Fibroblast of villous mesenchyme (primary cell): ENCODE data around the gene SRC. TPM values are rescaled to one million over a fixed set of nuclear protein-coding genes. Genes with fewer than 3 reads are reported as not detected.
"Not testable (repeated sequence)": the region's sequence is repeated elsewhere in the genome, so short reads cannot be mapped to it uniquely, and the experiment has no call there.

Experiments used
- DNase-seq: peaks from one replicate; pipeline ENCODE4 v3.0.0-alpha.2; 2010; ENCODE audit warnings: low read depth
- H3K4me3 ChIP-seq: 2 replicates; pipeline ENCODE4 v1.5.1; 2011; ENCODE audit warnings: low read depth, mild to moderate bottlenecking, low read length
- total RNA-seq: library from RNA; depleted of rRNA; stranded (reverse); fragments of >200 nt; gene quantifications from 2 replicates; pipeline ENCODE4 v1.2.3, GENCODE V29; 2012
- TF ChIP-seq, protein P1 (sequence below): IDR thresholded peaks from 2 replicates; pipeline ENCODE4 v1.5.1; 2012; ENCODE audit warnings: low read depth, mild to moderate bottlenecking, low read length; ENCODE audit not compliant: insufficient read depth

Gene SRC
- total RNA-seq, 1 donor = 20.3 TPM

DNA sequence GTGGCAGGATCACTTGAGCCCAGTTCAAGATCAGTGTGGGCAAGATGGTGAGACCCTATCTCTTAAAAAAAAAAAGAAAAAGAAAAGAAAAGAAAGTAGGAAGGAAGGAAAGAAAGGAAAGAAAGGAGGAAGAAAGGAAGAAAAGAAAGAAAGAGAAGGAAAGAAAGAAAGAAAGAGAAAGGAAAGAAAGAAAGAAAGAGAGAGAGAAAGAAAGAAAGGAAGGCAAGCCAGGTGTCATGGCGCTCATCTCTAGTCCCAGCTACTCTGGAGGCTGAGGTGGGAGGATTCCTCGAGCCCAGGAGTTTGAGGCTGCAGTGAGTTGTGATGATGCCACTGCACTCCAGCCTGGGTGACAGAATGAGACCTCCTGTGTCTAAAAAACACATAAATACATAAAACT lies 11.5 kb upstream of the SRC start:
- H3K4me3 ChIP-seq = no peak overlapping the region
- TF ChIP-seq, protein P1, sequence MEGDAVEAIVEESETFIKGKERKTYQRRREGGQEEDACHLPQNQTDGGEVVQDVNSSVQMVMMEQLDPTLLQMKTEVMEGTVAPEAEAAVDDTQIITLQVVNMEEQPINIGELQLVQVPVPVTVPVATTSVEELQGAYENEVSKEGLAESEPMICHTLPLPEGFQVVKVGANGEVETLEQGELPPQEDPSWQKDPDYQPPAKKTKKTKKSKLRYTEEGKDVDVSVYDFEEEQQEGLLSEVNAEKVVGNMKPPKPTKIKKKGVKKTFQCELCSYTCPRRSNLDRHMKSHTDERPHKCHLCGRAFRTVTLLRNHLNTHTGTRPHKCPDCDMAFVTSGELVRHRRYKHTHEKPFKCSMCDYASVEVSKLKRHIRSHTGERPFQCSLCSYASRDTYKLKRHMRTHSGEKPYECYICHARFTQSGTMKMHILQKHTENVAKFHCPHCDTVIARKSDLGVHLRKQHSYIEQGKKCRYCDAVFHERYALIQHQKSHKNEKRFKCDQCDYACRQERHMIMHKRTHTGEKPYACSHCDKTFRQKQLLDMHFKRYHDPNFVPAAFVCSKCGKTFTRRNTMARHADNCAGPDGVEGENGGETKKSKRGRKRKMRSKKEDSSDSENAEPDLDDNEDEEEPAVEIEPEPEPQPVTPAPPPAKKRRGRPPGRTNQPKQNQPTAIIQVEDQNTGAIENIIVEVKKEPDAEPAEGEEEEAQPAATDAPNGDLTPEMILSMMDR = no peak
- DNase-seq = no peak

DNA sequence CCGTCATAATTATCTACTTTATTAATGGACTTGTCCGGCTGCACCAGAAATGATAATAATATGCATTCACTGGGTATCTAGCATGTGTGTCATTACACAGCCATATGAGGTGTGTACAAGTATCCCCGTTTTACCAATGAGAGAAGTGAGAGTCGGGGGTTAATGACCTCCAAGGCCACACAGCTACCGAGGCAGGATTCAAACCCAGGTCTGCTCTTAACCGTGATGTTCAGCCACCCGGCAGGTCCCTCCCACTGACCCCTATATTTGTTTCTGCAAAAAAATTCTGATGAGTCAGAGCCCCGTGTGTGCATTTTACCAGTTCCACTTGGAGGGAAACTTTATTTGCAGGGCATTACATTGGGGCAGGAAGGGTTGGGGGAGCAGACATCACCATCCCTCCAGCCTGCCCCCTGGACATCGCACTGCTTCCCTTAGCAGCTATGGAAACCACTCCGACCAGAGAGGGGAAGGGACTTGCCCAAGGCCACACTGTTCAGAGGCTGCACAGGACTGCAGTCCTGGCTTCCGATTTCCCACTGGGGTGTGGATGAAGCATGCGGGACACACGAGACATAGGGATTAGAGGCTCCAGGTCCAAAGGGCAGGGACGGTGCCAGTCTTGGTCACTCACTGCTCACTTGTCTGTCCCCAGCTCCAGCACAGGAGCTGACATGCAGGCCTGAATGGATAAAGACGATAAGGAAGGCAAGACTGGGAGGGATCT lies 10.1 kb upstream of the SRC start:
- TF ChIP-seq, protein P1 = no peak
- H3K4me3 ChIP-seq = no peak overlapping the region
- peak; percentile 58 for DNase-seq

DNA sequence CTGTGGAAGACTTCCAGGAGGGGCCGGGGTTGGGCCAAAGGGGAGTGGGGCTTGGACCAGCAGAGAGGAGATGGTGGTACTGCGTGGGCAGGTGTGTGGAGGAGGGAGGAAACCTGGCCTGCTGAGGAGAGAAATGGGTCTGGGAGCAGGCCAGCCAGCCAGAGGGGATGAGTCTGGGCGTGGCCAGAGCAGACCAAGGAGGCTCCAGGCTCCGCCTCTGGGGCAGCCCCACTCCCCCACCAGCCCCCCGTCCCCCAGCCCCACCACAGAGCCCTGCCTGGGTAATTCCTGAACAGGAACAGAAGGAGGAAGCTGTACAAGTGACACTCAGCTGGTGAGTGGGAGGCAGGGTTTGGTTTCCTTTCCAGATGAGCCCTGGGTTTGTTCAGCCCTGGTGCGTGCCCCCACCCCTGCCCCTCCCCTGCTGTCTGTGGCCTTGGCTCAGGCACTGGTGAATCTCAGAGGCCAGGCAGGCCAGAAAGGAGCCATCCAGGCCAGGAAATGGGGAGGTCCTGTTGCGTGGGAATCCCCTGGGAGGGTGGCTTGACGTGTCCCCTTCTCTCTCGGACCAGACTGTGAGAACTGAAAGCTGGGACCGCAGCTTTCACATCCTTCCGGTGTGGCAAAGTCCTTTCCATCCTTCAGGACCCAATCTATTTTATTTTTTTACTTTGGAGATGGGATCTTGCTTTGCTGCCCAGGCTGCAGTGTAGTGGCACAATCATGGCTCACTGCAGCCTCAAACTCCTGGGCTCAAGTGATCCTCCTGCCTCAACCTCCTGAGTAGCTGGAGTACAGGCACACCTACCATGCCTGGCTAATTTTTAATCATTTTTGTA lies 9.4 kb upstream of the SRC start:
- peak; percentile 60 for DNase-seq
- TF ChIP-seq, protein P1 = no peak
- no peak overlapping the region for H3K4me3 ChIP-seq

DNA sequence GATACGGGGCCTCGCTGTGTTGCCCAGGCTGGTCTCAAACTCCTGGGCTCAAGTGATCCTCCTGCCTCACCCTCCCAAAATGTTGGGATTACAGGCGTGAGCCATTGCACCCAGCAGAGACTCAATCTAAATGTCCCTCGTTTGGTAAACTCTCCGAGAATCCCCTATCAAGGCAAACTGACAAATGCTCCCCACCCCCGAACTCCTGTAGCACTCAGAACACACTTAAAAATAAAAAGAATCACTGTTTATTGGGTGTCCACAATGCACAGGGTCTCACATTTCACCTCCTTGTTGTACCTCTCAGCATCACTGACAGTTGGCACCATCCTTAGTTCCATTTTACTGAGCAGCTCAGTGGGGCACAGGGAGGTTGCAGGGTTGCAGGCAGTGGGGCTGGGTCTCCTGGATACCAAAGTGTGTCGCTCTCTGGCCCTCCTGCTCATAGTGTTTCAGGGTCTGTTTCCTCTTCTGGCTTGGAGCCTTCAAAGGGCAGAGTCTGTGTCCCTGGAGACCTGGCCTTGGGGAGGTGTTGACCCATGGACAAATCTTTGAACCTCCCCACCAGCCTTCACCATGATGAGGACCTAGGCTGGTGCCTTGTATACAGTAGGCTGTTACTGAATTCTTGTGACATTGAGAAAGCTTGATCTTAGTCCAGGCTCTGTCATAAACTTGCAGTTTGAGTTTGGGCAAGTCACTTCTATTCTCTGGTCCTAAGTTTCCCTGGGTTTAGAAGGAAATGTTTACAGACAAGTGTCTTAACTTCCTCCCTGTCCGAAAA lies 8.5 kb upstream of the SRC start:
- DNase-seq = no peak
- H3K4me3 ChIP-seq = no peak overlapping the region
- TF ChIP-seq, protein P1 = no peak

DNA sequence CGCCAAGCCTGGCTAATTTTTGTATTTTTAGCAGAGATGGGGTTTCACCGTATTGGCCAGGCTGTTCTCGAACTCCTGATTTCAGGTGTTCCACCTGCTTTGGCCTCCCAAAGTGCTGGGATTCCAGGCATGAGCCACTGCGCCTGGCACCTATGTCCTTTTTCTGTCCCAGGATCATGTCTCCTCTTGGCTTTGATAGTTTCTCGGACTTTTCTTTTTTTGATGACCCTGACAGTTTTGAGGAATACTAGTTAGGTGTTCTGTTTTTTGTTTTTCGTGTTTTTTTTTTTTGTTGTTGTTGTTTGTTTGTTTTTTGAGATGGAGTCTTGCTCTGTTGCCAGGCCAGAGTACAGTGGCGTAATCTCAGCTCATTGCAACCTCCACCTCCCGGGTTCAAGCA lies 7.6 kb upstream of the SRC start:
- not testable (repeated sequence) for H3K4me3 ChIP-seq, DNase-seq

DNA sequence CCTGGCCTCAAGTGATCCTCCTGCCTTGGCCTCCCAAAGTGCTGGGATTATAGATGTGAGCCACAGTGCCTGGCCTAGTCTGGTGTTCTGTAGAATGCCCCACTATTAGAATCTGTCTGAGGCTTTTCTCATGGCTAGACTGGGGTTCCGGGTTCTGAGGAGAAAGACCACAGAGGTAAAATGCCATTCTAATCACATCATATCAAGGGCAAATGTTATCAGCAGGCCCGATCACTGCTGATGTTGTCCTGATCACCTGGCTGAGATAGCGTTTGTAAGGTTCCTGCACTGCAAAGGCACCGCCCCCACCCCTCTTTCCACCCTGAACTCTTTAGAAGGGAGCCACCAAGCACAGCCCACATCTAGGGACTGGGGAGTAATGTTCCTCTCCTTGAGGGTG lies 6.7 kb upstream of the SRC start:
- DNase-seq = no peak
- TF ChIP-seq, protein P1 = no peak
- H3K4me3 ChIP-seq = no peak overlapping the region

DNA sequence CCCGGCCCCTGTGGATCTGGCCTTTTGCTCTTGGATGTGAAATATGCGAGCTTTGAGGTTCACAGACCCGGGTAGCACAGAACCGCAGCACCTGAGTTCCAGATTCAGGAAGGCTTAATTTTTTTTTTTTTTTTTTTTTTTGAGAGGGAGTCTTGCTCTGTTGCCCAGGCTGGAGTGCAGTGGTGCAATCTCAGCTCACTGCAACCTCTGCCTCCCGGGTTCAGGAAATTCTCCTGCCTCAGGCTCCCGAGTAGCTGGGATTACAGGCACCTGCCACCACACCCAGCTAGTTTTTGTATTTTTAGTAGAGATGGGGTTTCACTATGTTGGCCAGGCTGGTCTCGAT lies 6.2 kb upstream of the SRC start:
- not testable (repeated sequence) for DNase-seq, H3K4me3 ChIP-seq
